LNCAP (cell line): Measurements from ENCODE around the gene DLG1.
A peak's percentile ranks its signal among the peaks of the same experiment; 100 is the strongest.

Experiments
- TF ChIP-seq, protein P1 (sequence below): fragments of 450-650 bp; IDR thresholded peaks from 2 replicates; pipeline ENCODE4 v1.5.1; 2017; ENCODE audit warnings: mild to moderate bottlenecking

DLG1 gene

DNA sequence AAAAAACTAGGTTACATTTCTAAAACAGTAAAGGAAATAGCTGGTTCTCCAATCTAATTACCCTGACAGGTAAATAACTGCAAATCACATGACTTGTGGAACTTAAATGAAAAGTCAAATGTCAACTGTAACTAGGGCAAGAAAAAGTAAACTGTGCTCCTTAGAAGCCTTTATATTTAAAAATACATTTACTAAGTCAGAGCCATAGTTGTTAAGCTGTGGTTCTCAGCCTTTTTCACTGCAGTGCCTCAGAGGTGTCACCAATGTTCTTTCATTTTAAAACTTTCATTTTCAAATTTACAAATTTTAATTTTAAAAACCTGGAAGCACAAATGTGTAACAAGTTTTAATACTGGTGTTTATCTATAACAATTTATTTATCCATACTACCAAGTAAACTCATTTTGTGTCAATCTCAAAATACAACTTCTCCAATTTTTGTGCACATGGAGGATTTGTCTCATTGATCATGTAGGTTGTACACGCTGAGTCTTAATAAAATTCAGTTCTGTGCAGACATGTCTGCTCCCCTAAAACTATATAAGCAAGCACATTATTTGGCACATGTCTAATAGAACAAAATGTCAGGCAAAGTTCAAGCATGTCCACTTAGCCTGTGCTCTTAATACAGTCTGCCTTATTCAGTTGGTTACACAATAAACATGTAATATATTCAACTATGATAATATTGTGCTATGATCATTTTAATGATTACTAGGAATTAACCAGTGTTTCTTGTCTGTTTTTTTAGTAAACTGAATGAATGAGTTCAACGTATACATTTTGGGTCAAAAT, 70.4 kb downstream of the DLG1 start:
- TF ChIP-seq, protein P1, sequence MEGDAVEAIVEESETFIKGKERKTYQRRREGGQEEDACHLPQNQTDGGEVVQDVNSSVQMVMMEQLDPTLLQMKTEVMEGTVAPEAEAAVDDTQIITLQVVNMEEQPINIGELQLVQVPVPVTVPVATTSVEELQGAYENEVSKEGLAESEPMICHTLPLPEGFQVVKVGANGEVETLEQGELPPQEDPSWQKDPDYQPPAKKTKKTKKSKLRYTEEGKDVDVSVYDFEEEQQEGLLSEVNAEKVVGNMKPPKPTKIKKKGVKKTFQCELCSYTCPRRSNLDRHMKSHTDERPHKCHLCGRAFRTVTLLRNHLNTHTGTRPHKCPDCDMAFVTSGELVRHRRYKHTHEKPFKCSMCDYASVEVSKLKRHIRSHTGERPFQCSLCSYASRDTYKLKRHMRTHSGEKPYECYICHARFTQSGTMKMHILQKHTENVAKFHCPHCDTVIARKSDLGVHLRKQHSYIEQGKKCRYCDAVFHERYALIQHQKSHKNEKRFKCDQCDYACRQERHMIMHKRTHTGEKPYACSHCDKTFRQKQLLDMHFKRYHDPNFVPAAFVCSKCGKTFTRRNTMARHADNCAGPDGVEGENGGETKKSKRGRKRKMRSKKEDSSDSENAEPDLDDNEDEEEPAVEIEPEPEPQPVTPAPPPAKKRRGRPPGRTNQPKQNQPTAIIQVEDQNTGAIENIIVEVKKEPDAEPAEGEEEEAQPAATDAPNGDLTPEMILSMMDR, result no peak

DNA sequence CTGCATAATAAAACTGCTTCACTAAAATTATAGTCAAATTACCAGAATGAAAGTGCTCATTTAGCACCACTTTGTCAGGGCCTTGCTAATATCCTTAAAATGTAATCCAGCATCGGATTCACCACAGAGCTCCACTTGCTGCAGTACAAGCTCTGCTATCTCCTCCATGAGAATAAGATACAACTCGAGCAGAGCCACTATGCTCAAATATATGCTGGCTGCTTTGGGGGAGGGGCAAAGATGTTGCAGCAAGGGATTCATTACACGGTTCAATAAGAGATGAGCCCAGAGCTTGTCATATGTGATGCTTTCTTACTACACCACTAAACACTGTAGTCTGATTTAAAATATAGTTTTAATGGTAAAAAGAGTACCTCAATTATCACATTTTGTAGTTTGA, 72.2 kb downstream of the DLG1 start:
- TF ChIP-seq, protein P1, result no peak

DNA sequence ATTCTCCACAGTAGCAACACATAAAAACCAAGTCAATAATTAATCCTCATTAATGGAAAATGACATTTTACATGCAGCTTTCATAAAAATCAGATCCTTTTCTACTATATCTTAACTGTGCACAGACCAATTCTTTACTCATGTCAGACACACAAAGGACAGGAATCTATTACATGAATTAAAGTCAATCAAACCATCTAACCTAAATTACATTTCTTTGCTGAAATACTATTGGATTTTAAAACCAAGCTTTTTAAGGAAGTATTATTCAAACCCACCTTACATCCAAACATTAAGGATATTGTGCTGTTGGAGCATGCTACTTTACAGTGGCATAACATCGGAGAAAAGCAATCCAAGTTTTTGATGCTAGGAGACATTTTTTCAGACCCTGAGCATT, 72.8 kb downstream of the DLG1 start:
- TF ChIP-seq, protein P1, result no peak

DNA sequence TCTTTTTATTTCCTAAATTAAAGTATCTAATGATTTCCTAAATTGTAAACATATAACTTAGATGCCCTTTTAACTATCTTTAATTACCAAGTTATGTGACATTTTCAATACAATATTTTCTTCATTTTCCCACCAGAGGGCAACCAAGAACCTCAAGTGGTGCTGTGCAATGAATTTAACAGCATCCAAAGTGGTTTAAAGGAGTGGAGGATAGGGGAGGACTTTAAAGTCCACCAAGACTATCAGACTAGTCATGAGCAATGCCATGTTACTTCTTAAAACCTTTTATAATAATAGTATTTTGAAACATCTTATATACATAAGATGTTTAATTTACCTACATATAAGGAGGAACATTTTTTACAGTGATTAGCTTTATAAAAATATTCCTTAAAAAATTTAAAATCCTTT, 74.4 kb downstream of the DLG1 start:
- TF ChIP-seq, protein P1, result peak; percentile 66

DNA sequence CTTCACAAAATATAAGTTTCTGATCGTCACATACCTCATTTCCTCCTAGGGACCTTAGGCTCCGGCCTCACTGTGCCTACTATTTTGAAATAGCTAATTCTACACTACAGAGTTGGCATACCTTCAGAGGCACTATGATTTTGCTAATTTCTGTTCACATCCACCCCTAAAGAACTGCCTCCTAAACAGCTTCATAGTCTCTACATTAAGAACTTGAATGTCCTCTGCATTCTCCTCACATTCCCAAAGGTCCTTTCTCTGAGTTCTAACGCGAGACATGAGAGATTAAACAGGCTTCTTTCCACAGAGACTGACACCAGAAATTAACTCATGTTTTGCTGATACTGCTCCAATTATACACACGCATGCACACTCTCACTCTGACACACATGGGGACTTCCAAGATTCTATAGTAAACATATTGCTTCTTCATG, 75.5 kb downstream of the DLG1 start:
- TF ChIP-seq, protein P1, result no peak

DNA sequence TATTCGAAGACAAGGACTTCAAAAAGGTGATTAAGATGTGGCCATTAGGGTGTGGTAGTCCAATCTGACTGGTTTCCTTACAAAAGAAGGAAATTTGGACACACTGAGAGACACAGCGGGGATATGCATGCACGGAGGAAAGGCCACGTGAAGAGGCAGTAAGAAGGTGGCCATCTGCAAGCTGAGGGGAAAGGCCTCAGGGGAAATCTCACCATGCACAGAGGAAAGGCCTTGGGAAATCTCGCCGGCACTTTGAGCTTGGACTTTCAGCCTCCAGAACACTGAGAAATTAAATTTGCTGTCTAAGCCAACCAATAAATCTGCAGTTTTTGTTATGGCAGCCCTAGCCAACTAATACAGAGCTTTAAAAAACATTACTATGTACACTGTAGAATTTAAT, 78.8 kb downstream of the DLG1 start:
- TF ChIP-seq, protein P1, result no peak

DNA sequence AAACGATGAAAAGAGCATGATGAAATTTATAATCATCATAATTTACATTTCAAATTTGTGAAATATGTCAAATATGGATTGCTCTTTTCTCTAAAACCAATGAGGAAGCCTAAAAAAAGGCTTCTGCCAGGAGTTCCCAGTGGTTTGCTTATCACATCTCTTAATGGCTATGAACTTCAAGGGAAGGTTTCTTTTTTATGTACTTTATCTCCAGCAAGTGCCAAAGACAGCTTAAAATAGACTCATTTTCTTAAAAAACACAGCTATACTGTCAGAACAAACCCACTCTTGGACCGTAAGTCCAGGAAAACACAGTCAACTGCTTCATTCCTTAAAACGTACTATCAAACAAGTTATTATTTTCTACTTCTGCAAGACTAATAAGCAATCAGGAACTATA, 80.2 kb downstream of the DLG1 start:
- TF ChIP-seq, protein P1, result no peak

DNA sequence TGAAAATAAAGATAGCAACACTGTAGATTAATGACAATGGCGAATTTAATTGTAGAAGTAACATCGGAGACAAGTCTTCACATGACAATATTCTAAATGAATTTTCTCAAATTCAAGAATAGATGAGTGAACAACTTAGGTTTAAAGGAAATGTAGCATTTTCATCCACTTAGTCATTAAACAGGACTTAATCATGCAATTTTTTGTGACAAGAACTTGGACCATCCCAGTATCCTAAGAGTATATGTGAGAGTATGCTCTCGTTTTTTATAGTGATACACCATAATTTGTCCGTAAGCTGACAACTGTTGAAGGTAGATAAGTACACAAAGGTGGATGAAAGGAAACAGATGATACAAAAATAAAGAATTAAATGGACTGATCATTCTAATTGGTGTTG, 81.5 kb downstream of the DLG1 start:
- TF ChIP-seq, protein P1, result no peak
